GM18951 (cell line): ENCODE measurements around the gene L3MBTL4.
"Not testable (repeated sequence)": the region's sequence is repeated elsewhere in the genome, so short reads cannot be mapped to it uniquely, and the experiment has no call there.

Experiments used
- POLR2A ChIP-seq: IDR thresholded peaks from 4 replicates; pipeline ENCODE4 v1.6.1; 2011; ENCODE audit warnings: mild to moderate bottlenecking; ENCODE audit not compliant: insufficient read length, insufficient read depth; ENCODE audit errors: extremely low read depth
- in situ Hi-C: fragments of 300-500 bp; cut with MboI; formaldehyde crosslinking; loops from one replicate; pipeline ENCODE4 v1.12.0; 2022; ENCODE audit warnings: low sequenced_read_pairs, mixed read lengths, inconsistent platforms; ENCODE audit not compliant: unreplicated experiment

L3MBTL4 gene

DNA sequence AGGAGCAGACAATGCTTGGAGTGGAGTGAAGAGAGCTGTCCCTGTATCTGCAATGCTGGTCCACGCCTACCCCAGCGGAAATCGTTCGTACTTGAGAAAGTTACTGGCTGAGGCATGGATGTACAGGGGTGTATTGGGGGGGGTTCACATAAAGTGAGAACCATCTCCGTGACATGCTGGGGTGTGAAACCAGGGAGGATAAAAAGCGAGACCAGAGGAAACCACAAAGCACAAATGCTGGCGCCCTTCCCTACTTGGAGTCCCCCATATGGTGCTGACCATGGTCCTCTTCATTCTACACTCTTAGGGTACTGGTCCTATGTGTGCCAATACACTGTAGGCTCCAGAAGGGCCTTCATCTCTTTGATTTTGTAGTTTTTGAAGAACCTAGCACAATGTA, 244.1 kb downstream of the L3MBTL4 start:
- in situ Hi-C loops: no loop called here
- TF ChIP-seq POLR2A: no peak

DNA sequence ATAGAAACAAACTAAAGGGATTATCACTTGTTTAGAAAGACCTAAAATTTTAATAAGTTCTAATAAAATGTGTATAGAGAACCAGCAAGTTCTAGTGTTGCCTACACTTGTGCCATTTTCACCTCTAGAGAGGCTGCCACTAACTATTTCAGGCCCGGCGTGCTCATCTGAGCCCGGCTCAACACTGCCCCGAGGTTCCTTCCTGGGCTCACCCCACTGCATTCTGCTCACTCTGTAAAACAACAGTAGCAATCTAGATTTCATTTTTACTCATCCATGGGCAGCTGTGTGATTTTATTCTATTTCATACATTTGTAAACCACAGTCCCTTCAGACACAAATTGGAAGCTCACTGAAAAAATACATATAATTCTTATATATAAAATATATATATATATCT, 253.2 kb downstream of the L3MBTL4 start:
- in situ Hi-C loops: no loop called here
- no peak for TF ChIP-seq POLR2A

DNA sequence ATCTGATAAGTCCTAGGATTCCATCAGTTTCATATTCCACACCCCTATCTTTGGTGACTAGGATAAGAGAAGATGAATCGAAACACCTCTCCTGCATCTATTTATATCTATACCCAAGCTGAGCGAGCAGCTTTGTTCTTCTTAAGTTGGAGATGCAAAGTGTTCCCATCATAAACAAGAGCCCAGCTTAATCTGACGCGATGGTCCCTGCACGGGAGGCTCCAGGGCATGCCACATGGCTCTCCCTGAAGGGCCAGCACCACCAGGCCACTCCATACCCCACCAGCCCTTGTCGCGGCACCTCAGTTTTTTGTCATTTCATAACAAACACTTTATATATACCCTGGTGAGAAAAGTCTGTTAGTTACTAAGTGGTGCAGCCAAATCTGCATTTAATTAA, 255.3 kb downstream of the L3MBTL4 start:
- no peak for TF ChIP-seq POLR2A
- in situ Hi-C loops: no loop called here

DNA sequence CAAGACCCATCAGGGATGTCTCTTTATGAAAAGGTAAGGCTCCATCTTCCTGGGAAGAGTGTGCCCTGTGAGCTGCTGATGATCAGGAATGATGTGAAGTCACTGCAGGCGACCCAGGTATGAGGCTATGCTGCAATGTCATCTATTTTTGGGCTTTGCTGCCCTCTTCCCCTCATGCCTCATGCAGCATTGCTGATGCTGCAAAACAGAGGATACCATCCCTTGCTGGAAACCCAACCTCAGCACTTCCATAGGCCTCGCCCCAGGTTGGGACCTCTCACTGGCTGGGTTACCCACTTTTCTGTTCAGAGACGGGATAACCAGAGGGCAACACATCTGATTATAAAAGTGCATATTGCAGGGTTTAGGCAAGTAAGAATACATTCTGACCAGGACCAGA, 255.8 kb downstream of the L3MBTL4 start:
- TF ChIP-seq POLR2A: no peak
- in situ Hi-C loops: no loop called here

DNA sequence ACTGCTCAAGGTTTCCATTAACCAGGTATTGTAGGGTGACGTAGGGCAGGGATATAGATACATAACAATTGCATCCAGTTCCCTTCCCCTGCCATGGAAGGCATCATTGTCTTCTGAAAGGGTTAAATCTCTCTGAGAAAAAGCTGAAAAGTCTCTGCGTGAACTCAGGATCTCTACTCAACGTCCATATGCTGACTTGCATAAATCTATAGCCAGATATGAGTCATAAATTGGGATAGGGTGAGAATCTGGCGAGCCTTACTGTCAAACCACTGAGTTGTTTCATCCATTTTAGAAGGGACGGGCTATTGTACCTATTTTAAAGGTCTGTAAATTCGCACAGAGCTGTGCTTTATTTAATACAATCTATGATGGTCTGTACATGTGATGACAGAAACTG, 258.3 kb downstream of the L3MBTL4 start:
- no peak for TF ChIP-seq POLR2A
- in situ Hi-C loops: no loop called here

DNA sequence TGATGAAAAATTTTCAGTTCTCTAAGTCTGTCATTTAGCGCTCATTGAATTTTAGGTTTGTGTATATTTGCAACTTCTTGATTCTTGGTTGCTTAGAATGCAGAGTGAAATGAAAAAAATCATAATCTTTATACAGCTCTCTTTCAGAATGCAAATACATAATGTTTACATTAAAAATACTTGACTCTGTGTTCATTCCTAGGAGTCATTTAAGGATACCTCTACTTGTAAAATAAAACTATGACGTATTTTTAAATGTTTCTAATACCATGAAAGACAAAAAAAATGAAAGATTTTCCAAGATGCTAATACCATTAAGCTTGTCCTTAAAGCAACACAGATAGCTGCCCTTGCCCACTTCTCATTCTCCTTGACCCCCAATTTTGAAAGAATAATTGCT, 259.0 kb downstream of the L3MBTL4 start:
- TF ChIP-seq POLR2A: no peak
- in situ Hi-C loops: no loop called here

DNA sequence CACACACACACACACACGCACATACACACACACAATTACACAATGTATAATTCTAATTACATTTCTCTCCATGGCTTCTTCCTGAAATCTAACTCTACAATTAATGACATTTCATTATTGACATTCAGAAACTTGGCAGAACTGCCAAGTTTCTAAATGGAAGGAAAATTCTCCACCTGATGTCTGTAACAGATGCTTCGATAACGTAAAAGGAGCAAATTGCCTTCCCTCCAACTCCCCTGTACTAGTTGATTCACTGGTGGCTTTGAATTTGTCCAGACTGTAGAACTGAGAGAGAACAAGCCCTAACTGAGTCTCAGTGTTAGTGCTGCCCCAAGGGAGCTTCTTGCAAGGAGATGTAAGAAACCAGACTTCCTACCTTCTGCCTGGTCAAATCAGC, 264.3 kb downstream of the L3MBTL4 start:
- in situ Hi-C loops: no loop called here
- no peak for TF ChIP-seq POLR2A

DNA sequence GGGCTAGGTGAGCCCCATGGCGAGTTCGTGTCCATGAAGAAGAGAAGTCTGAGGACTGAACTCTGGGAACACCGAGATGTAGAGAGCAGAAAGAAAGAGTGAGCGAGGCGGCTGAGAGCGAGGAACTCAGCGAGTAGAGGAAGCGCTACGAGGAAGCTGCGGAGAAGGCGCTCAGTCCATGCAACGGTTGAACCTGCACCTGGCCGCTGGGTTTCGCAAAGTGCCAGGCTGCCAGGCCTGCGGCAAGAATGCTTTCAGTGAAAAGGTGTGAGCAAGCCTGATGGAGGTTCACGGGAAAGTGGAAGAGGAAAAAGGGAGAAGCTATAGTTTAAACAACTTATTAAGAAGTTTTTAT, 268.4 kb downstream of the L3MBTL4 start:
- in situ Hi-C loops: no loop called here
- no peak for TF ChIP-seq POLR2A

DNA sequence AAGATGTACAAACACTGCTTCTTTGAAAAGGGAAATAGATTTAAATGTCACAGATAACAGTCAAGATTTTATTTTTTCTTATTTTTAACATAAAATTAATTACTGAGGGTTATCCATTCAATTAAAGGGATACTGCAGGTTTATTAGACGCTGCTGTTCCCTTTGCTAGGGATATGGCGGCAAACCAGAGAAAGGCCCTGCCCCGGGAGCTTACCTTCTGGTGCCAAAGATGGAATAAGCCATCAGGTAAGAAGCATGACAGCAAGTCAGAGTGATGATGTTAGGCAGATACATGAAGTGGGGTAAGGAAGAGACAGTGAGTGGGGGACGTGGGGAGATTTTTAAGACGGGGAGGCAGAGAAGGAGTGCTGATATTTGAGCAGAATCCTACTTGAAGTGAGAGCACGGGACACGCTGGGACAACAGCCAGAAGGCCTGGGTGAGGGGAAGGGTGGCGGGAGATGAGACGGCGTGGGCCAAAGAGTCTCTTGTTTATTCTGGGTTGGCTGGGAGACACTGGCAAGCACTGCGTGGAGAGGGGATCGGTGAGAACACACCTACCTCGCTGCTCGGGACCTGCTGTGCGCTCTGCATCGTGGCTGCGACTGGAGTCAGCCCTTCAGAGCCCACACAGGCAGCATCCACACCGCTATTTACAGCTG, 268.9 kb downstream of the L3MBTL4 start:
- TF ChIP-seq POLR2A: no peak
- in situ Hi-C loops: no loop called here

DNA sequence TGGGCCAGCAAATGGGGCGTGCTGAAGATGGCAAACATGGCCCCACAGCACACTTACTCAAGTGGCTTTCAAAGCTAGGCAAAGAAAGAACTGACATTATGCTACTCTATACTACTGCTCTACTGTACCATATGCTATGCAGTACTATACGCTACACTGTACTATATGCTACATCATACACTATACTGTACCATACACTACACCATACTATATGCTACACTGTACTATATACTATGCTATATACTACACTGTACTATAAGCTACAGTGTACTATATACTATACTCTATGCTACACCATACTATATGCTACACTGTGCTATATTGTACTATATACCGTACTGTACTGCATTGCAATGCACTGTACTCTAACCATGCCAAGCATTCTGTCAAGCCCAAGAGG, 275.7 kb downstream of the L3MBTL4 start:
- TF ChIP-seq POLR2A: no peak
- in situ Hi-C loops: no loop called here

DNA sequence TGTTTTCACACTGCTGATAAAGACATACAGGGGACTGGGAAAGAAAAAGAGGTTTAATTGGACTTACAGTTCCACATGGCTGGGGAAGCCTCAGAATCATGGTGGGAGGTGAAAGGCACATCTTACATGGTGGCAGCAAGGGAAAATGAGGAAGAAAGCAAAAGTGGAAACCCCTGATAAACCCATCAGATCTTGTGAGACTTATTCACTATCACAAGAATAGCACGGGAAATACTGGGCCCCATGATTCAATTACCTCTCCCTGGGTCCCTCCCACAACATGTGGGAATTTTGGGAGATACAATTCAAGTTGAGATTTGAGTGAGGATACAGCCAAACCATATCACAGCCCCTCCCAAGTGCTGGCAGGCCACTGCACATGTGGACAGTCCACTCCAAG, 278.8 kb downstream of the L3MBTL4 start:
- in situ Hi-C loops: not testable (repeated sequence)

DNA sequence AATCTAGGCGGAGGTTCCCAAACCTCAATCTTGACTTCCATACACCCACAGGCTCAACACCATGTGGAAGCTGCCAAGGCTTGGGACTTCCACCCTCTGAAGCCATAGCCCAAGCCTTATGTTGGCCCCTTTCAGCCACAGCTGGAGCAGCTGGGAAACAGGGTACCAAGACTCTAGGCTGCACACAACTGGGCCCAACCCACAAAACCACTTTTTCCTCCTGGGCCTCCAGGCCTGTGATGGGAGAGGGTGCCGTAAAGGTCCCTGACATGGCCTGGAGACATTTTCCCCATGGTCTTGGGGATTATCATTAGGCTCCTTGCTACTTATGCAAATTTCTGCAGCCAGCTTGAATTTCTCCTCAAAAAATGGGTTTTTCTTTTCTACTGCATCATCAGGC, 279.7 kb downstream of the L3MBTL4 start:
- in situ Hi-C loops: not testable (repeated sequence)

DNA sequence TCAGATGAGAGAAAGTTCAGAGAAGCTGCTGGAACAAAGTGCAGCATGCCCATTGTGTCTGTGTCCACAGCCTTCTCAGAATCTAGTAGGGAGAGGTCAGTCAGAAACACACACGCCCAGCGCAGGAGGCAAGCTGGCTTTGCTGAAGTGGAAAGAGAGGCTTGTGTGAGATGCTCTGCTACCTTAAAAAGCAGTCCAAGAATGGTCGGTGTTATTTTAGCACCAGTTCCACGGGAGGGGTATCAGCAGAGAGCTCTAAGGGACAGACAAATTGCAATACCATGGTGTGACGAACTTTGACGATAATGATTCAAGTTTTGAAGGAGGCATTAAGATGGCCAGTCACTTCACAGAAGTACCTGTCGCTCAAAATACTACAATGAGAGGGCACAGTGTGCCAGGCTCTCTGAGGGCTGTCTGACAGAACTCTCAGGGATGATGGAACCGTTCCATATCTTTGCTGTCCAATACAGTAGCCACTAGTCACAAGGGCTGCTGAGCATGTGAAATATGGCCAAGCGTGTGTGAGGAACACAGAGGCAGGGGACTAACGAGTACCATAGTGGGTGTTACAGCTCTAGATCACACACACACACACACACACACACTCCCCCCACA, 281.9 kb downstream of the L3MBTL4 start:
- TF ChIP-seq POLR2A: no peak
- in situ Hi-C loops: no loop called here

DNA sequence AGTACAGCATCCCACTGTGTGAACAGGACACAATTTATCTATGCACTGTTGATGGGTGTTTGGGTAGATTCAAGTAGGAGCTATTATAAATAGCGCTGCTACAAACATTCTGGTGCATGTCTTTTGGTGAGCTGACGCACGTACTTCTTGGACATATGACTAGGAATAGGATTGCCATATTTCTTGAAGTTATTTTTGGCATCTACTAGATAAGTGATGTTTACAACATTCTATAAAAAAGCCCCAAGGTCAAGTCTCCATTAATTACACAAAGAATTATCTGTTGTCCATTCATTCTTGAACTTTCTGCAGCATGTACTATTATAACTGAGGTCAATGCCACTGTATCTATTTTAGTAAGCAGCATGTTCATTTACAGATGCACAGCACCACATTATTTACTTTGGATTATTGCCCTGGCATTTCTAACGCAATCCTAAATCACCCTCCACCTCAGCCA, 293.9 kb downstream of the L3MBTL4 start:
- no peak for TF ChIP-seq POLR2A

DNA sequence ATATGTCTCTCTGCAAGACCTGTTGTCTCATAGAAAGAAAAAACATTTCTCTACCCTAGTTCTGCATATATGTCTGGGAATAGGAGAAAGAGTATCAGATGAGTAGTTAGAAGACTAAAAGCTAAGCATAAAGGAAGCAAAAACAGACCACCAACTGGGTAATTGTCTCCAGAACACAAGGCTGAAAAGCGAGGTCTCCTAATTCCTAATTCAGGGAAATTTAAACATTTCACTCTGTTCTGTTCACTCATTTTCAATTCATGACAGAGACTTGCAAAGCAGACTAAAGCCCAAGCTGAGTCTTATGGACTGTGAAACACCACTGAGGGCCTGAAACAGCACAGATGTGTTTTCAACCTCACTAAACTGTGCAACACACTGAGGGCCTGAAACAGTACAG, 294.9 kb downstream of the L3MBTL4 start:
- in situ Hi-C loops: no loop called here
- TF ChIP-seq POLR2A: no peak

More for the DNA sequence above, 293.9 kb downstream of the L3MBTL4 start:
- in situ Hi-C loops: no loop called here

DNA sequence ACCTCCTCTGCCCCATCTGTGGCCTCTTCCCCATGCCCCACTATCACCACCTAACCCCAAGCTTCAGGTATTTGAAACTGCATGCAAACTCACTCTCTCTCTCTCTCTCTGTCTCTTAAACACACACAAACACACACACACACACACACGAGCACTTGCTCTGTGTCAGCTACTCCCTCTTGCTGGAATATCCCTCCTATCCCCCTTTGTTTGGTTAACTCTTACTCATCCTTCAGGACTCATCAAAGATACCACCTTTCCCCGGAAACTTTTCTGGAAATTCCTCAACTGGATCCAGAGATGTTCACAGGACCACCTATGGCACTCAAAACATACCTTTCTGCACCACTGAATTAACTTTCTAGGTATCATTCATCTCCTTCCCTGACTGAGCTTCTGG, 296.6 kb downstream of the L3MBTL4 start:
- in situ Hi-C loops: no loop called here
- TF ChIP-seq POLR2A: no peak
